NCI-H187 treated with DMSO at 0.1 percent for 48 hours (cell line): ENCODE measurements around the gene GHDC.

Experiments
- DNase-seq: peaks from one replicate; lab custom pipeline; 2025; lab: John Stamatoyannopoulos, UW

The GHDC gene

DNA sequence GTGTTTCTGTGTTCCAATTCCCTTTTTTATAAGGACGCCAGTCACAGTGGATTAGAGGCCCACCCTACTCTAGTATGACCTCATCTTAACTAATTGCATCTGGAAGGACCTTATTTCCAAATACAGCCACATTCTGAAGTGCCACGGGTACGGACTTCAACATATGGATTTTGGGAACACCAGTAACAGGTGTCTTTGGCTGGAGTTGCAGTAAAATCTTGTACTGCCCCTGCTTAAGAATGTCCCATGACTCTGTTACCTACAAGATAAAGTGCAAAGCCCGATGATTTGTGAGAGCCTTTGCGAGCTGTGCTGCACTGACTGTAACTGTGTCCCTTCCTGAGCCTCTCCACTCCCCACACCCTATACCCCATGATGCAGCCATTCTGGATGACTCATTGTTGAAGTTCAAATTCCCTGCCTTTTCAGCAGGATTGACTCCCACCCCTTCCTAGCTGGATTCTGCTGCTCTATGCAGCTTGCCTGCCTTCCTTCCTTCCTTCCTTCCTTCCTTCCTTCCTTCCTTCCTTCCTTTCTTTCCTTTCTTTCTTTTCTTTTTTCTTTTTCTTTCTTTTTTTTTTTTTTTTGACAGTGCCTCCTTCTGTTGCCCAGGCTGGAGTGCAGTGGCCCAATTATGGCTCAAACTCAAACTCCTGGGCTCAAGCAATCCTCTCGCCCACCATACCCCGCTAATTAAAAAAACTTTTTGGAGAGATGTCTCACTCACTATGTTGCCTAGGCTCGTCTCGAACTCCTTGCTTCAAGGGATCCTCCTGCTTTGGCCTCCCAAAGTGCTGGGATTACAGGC is 11.2 kb downstream of the GHDC start:
- no peak for DNase-seq

DNA sequence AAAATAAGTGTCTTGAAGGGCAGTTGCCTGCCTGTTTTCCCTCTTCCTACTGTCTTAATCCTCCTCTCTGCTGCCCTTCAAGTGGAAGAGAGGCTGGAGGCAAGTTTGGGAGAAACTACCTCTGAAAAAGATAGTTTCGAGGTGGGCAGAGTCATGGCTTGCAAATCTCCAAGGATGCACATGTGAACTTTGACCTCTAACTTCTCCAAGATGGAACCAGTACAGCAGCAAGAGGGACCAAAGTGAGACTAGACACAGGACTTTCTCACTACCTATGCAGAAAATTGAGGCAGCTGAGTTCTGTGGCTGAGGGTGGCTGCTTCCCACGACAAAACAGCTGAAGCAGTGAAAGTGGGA is 12.5 kb downstream of the GHDC start:
- DNase-seq = no peak

DNA sequence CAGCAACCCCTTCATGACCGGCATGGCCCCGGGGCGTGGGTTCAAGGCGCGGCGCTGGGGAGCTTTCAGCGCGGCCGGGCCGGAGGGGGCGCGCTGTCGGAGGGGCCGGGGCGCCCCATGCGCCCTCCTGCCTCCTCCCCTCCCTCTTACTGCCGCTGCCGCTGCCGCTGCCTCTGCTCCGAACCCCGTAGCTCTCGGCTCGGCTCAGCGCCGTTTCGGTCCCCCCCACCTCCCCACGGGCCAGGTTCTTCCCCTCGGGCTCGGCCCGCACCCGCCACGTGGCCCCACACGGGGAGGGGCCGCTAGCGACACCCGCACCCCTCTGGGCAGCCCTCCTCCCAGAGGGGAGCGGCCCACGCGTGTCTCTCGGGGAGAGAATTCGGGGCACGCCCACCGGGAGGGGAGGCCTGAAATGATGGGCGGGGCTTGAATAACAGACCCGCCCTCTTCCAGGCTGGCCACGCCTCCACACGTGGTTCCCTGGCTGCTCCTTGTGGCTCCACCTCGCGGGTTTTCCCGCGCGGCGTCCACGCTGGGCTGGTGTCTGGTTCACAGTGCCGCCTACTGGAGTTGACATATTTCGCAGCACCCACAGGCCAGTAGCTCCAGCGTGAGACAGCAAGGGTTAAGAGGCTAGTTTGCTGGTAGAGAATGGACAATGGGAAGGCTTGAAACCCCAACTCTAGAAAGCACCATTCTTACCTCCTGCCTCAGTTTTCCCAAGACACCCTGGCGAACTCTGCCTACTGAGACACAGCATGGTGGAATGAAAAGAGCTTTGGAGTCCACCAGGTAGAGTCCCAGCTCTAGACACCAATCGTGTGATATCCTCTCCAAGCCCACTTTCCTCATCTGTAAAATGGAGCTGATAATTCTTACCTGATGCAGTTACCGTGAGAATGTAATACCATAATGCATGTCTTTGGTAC is 13.1 kb downstream of the GHDC start, which contains the start of gene KCNH4:
Gene KCNH4 (minus strand): TSS at position 221 of the 929 bp plus-strand sequence. CDS start 197 bp downstream, at position 24.
- DNase-seq = no peak

DNA sequence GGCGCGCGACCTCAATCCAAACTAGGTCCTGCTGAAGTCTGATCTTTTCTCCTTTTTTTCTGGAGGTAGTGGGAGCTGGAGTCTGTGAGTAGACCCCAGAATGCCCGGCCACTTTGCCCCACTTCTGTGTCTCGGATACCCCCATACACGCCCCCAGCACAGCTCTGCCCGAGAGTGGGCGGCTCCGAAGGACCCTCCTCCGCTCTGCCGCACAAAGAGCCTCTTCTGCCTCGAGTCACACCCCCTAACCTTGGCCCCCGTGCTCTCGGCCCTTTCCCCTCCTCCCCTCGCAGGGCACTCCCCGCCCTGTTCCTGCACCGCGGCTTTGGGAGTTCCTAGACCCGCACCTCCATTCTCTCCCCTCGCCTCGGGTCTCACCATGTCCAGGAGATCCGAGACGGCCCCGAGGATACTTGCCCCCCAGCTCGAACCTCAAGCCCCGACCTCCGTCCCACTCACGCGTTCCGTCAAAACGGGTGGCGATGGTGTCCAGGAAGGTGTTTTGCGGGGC is 13.8 kb downstream of the GHDC start:
- no peak for DNase-seq

DNA sequence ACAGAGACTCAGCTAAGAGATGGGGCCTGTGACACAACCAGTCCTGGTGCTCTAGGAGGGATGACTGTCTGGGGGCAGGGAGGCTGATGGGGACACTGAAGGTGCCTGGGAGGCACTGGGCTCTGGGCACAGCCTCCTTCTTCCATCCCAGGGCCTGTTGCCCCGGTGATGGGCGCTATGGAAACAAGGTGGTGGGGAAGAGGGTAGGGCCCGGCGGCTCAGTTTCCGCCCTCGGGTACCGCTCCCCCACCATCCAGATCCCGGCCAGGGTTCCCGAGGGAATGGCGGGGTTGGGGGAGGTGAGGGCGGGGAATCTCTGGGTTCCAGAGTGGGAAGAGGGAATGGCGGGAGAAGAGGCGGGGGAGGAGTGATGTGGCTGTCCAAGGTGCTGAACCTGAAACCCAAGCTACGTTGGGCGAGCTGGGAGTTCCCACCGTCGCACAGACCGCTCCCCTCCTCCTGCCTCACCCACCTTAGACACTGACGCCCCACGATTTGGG is 14.3 kb downstream of the GHDC start:
- no peak for DNase-seq

DNA sequence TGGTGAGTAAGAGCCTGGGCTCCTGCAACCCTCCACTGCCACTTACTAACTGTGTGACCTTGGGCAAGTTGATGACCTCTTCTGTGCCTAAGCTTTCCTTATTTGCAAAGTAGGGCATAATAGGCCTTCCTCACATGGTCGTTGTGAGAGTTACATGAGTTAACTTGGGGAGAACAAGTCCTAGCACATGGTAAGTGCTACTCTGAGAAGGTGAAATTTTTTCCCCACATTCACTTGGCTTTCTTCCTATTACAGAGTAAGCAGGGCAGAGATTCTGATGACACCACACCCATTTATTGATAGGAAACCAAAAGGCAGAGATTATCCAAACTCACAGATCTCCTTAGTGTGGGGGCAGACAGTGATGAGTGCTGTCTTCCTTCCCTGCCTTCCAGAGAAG is 15.0 kb downstream of the GHDC start:
- DNase-seq = no peak

DNA sequence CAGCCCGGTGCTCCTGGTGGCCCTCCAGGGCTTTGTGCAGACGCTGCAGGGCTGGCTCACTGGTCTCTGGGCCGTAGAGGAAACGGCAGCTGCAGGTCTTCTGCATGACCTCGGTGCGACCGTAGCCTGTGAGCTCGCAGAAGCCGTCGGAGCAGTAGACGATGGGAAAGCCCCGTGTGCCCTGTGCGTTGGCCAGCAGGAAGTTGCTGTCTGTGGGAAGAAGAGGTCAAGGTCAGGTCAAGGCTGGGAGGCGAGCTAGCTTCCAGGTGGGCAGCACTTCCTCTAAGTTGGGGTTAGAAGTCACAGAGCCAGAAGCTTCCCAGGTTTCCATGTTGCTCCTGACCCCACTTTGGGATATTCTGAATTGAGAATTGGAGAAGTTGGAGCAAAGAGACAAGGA is 15.5 kb downstream of the GHDC start:
- no peak for DNase-seq

DNA sequence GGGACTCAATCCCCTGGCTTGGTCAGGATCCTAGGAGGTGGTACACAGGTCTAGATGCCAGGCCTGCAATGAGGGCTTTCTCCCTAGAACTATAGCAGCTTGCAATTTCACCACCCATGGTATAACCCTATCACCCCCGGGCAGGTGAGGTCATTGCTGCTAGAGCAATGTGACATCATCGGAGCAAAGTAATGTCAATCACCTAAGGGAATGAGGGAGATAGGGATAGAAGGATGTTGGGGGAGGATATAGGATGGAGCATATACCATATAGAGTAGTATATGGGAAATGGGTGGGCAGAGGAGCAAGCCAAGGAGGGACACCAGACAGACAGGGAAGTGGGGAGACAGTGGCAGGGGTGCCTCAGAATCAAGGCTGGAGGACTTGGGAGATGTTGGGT is 16.6 kb downstream of the GHDC start:
- no peak for DNase-seq

DNA sequence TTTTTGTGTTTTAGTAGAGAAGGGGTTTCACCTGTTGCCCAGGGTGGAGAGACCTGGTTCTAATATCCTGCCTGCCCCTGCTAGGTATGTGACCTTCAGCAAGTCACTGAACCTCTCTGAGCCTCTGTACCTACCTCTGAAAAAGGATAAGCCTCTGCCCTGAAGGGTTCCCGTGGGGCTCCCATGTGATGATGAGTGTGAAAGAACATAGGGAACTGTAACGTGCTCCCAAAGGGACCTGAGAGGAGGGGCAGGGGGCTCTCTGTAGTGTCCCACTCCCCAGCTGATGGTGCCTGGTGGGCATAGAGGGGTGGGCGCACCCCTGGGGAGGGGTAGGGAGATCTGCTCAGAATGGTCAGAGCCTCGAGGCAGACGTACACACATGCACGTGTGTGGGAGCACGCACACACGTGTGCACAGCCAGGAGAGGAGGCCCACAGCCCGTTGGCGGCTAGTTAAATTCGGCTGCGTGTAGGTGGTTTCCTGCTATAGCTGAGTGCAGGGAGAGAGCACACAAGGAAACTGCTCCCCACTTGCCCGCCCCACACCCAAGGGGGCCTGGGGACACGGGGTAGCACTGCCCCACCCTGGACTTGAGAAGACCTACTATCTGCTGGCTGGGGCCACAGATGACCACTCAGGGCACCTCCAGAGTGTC is 20.0 kb downstream of the GHDC start:
- DNase-seq = no peak

DNA sequence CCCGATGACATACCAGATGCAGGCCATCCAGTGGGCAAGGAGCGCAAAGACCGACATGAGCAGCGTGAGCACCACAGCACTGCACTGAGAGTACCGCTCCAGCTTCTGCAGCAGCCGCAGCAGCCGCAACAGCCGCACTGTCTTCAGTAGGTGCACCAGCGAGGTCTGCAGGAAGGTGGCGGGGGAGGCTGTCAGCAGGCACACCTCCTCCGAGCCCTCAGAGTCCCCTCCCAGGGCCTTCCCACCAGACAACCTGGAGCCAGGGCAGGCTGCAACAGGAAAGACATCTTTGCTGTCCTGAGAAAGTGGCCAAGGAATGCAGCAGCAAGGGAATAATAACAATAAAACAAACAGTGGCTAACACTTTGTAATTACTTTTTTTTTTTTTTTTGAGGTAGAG is 22.5 kb downstream of the GHDC start:
- DNase-seq = no peak

DNA sequence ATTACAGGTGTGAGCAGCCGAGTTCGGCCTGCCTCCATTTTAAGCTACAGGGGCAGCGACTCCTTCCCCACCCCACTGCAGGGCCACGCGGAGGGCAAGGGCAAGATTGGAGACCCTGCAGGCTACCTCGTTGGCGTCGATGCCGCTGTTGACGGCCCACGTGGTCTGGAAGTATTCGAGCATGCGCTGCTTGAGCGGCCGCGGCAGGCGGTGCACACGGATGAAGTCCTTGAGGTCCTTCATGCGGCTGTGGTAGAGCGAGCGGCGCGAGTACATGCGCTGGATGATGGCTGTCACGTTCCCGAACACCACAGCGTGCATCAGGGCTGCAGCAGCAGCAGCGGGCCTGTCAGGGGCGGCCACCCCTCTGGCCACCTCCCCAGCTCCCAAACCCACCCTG is 24.9 kb downstream of the GHDC start:
- no peak for DNase-seq

DNA sequence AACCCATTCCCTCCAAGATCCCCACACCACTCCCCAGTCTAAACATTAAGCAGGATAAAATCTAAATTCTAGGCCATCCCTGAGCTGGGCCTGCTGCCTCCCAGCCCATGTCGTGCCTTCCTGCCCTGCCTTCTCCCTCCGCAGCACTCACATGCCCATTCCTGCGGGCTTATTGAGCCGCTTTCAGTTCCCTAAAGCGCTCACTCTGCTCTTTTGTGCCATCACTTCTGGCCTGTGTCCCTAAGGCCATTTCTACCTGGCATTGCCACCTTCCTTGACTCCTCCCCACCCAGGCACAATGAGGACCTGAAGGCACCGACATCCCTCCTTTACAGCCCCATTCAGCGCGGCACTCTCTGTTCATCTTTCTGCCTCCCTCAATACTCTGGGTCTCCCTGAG is 26.5 kb downstream of the GHDC start:
- no peak for DNase-seq

DNA sequence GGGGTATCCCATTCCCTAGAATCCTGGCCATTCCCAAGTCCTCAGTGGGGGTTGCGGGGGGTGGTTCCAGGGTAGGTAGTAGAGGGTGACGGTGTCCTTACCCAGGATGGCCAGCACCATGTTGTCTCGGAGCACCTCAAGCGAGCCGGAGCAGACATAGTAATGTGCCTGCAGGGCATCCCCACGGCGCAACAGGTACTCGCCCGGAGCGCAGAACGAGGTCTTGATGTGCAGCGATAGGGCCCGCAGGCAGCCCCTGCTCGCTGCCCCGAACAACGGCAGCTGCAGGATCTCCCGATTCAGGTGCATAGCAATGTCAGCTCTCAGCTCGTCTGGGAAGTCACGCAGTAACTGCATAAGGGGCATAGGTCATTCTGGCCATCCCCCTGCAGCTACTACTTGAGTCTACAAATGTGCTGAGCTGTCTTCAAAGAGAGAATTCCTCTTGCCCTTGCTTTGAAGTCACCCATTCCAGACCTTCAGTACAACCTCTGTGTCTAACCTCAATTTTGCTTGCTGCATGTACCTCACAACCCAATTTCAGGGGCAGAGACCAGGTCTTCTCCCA is 28.0 kb downstream of the GHDC start:
- DNase-seq = no peak

DNA sequence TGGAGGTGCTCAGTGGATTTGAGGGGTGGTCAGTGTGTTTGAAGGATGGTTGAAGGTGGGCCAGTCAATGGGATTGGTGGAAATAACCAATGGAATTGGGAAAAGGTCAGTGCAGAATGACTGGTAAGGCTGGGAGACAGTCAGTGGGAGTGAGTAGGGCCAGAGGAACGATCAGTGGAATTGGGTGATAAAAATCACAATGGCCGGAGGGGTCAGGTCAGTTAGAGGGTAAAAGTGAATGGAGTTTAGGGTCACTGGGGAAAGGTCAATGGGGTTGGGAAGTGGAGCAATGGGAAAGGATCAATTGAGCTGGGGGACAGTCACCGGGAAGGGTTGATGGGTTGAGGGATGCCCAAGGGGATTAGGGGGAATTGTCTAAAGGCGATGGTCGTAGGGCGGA is 28.5 kb downstream of the GHDC start:
- no peak for DNase-seq

DNA sequence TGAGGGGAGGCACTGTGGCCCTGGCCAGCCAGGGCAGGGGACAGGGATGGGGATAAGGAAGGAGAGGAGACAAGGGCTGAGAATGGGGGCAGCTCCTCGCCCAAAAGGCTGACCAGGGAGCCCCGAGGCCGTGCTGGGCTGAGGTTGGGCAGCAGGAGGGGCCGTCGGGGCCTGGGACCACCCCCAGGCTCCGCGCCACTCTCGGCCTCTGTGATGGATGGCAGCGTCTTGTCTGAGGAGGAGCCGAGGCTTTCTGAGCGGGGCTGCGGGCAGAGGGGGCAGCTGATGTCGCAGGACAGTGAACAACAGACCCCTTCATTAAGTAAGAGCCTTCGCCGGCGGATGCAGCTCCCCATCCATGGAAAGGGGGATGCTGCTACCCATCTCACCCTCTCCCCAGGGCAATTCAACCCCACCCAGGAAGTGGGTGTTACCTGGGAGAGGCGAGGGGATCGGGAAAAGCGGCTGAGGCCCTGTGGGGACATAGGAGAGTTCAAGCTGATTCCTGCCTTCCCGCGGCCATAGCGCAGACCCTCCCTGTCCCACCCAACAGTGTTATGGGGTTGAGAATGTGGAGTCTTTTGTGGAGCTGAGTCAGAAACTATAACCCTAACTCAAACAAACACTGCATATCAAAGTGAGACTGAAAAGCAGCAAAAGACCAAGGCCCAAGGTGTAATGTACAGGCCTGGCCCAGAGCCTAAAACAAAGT is 30.4 kb downstream of the GHDC start:
- DNase-seq = no peak

DNA sequence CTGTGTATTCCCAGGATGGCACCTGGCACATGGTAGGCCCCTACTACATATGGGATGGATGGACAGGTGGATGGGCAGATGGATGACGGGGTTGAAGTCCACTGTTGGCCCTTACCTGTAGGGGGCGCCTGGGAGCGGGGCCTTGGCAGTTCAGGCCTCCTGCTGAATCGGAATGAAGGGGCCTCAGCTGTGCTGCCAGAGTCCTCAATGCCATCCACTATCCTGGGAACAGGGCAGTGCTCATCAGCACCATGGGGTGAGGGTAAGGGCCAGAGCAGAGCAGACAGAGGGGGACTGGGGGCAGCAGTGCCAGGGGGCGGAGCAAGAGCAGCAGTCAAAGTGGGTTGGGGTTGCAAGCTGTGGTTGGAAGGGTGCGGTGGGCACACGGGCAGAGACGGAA is 31.2 kb downstream of the GHDC start:
- no peak for DNase-seq

DNA sequence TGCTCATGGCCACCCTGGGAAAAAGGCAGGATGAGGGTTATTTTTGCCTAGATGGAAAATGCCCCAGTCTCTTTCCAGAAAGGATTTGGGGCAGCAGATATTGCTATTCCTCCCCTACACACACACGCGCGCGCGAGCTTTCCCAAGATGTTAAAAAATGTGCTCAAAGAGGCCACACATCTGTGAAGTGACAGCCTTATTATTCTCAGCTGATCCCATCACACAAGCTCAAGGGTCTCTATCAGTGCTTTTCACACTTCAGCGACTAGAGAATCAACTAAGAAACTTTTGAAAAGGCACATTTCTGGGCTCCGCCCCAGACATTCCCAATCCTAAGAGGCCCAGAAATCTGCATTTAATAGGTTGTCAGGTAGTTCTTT is 33.8 kb downstream of the GHDC start:
- DNase-seq = no peak

DNA sequence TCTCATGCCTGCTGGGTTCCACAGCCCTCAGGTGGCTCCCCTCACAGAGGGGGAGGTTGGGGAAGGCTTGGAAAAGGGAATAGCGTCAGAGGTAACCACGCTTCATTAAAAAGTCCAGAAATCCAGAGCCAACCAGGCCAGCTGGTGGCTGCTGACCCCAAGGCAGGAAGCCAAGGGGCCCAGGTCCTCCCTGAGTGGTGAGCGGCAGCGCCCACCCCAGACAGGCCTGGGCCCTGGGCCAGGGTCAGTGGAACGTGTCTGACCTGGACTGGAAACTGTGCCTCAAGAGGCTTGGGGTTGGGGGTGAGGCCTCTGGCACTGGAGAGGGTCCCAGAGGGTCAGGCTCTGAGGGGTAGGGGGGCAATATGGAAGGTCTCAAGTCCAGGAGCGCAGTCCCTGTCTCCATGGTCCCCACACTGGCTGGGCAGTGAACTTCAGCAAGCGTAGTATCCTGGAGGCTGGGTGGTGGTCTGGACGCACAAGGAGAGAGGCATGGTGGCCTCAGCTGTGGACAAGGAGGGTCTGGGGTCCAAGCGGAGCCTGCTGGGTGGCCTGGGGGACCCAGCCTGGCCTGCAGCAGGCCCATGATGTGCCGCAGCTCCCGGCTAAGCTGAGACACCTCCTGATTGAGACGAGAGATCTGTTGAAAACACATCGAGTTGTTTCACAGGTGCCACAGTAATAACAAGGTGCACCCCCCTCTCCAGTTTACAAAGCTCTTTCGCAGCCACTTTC is 34.3 kb downstream of the GHDC start:
- DNase-seq = no peak

DNA sequence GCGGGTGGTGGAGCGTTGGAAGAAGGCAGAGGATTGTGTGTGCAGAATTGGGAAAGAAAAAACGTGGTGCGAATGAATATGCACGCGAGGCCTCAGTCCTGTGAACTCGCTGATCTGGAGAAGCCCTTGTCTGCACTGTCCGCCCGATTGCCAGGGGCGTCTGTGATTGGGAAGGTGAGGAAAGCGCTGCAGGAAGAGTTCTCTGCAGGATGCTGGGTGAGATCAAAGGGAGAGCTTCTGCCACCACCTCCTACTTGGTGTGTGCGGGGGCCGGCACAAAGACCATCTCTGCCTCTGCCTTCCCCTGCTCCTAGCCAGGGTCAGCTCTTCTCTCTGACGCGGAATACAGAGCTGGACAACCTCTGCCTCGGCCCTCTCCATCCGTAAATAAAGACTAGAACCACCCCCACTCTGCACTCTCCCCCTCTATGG is 38.7 kb downstream of the GHDC start:
- DNase-seq = no peak

DNA sequence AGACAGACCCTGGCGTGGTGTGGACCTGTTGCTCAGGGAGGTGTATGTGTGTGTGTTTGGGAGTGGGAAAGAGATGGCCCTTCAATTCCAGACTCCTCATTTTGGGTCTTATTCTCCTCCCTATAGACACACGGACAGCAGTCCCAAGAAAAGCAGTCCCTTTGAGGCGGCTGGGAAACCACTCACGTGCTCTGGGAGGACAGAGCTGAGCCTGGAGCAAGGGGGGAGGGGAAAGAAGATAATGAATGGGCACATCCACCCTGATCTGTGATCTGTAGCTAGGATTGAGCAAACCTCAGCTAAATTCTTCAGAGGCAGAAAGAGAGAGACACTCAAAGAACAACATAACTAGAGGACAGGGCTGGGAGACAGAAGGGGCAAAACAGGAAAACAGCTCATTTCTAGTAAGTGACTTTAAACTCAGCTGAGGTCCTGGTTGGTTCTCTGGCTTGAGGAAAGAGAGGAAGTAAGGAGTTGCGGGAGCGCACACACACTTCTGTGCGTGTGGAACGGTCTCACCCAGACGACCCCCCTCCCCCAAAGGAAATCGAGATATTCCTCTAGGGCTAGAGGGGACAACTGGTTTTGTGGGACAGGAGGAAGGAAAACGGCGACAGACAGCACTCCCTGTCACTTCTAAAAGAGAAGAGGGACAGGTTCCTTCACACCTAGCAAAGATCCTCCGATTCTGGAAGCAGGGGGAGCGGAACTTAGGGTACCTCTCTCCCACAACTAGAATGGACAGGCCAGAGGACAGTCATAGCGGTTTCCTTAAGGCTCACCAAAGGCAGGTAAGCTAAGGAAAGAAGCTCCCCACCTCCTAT is 40.2 kb downstream of the GHDC start:
- DNase-seq = no peak
